Activated CD8-positive, alpha-beta T cell treated with anti-CD3 and anti-CD28 coated beads for 36 hours (primary cell): Measurements from ENCODE around the gene FGF14. TPM values are rescaled to one million over a fixed set of nuclear protein-coding genes. Genes with fewer than 3 reads are reported as not detected.

Experiments used
- ATAC-seq: fragments of 200-7000 bp; cut with Tn5 transposase; one replicate; pipeline ENCODE4 v1.10.0; 2021; ENCODE audit warnings: mild to moderate bottlenecking, moderate library complexity
- CTCF ChIA-PET: fragments of 350-600 bp; sonication (Branson Sonifier 250); formaldehyde crosslinking; loops from one replicate; lab custom pipeline; 2021; ENCODE audit warnings: antibody characterized with exemption; lab: Charles Lee
- POLR2A ChIA-PET: fragments of 350-600 bp; sonication (Branson Sonifier 250); formaldehyde crosslinking; loops from one replicate; lab custom pipeline; 2021; ENCODE audit warnings: antibody characterized with exemption; lab: Charles Lee
- DNase-seq: peaks from one replicate; pipeline ENCODE4 v3.0.0-alpha.2; 2020
- H3K27ac Mint-ChIP-seq: one replicate; pipeline ENCODE4 v1.8.0; 2021; ENCODE audit warnings: mild to moderate bottlenecking, mixed read lengths
- H3K27me3 Mint-ChIP-seq: one replicate; pipeline ENCODE4 v1.8.0; 2021; ENCODE audit warnings: mixed read lengths
- H3K36me3 Mint-ChIP-seq: one replicate; pipeline ENCODE4 v1.8.0; 2021; ENCODE audit warnings: low read depth, mixed read lengths
- H3K4me1 Mint-ChIP-seq: one replicate; pipeline ENCODE4 v1.8.0; 2021; ENCODE audit warnings: low read depth, mixed read lengths
- H3K4me3 Mint-ChIP-seq: one replicate; pipeline ENCODE4 v1.8.0; 2021; ENCODE audit warnings: mild to moderate bottlenecking, moderate library complexity, mixed read lengths
- H3K9me3 Mint-ChIP-seq: one replicate; pipeline ENCODE4 v1.8.0; 2021; ENCODE audit warnings: mixed read lengths
- CTCF ChIP-seq: fragments of 200-600 bp; IDR thresholded peaks from one replicate; pipeline ENCODE4 v1.8.0; 2022; ENCODE audit warnings: antibody characterized with exemption, mild to moderate bottlenecking
- intact Hi-C: fragments of 100-400 bp; cut with micrococcal nuclease; formaldehyde crosslinking; loops from one replicate; pipeline ENCODE4 v1.10.0; 2022
- total RNA-seq, 2 experiments: library from RNA; stranded (reverse); gene quantifications; one replicate each; pipeline ENCODE4 v1.2.3, GENCODE V29; 2021

The FGF14 gene
- total RNA-seq, 2 experiments from 2014 or later, result not detected

DNA sequence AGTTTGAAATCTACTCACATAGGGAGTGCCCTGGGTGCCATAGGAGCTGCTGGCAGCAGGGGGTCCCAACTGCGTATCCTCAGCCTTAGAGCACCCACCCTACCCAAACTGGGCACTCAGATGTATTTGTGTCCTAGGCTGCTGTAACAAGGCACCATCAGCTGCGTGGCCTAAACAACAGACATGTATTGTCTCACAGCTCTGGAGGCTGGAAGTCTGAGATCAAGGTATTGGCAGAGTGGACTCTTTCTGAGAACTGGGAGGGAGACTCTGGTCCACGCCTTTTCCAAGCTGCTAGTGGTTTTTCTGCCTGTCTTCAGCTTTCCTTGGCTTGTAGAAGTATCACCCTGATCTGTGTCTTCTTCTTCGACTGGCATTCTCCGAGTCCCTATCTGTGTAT is 83.6 kb downstream of the FGF14 start:
- peaks cover 1% of the 10 kb centered on the region for H3K4me1 Mint-ChIP-seq
- POLR2A ChIA-PET, result no interaction called here
- no peak for DNase-seq
- H3K36me3 Mint-ChIP-seq, result no peaks in the 10 kb centered on the region
- CTCF ChIA-PET, result no interaction called here
- H3K27ac Mint-ChIP-seq, result no peak overlapping the region
- intact Hi-C loops, result no loop called here
- no peak for ATAC-seq
- no peak for TF ChIP-seq CTCF
- no peak overlapping the region for H3K4me3 Mint-ChIP-seq
- H3K27me3 Mint-ChIP-seq, result peaks cover under 1% of the 10 kb centered on the region
- no peaks in the 10 kb centered on the region for H3K9me3 Mint-ChIP-seq

DNA sequence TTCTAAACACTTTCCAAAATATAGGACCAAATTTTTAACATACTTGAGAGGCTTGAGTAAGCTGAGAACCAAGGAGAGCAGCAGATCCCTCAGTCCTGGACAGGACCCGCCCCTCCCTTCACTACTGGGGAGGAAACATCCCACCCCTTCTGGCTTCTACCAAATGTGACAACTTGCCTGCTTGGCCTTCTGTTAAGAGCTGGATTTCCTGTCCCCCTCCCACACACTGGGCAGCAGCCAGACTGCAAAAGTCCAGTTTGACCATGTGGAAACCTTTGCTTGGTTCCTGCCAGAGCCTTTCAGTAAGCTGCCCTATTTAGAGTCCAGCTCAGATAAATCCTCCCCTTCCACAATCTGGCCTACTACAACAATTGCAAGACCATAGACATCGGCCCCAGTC is 84.3 kb downstream of the FGF14 start:
- Mint-ChIP-seq H3K36me3 (no peaks in the 10 kb centered on the region), H3K27me3 (peaks cover 4% of the 10 kb centered on the region), H3K9me3 (no peaks in the 10 kb centered on the region), H3K4me1 (peaks cover 2% of the 10 kb centered on the region), H3K4me3 (no peak overlapping the region), H3K27ac (no peak overlapping the region)
- ChIA-PET CTCF (no interaction called here), POLR2A (no interaction called here)
- no peak for DNase-seq
- TF ChIP-seq CTCF, result no peak
- no peak for ATAC-seq
- intact Hi-C loops, result no loop called here

- TF ChIP-seq CTCF, result no peak
- intact Hi-C loops, result no loop called here
- H3K27me3 Mint-ChIP-seq, result peaks cover 4% of the 10 kb centered on the region
- H3K27ac Mint-ChIP-seq, result no peak overlapping the region
- no peak overlapping the region for H3K4me3 Mint-ChIP-seq
- no peaks in the 10 kb centered on the region for H3K36me3 Mint-ChIP-seq
- no peak for DNase-seq
- ChIA-PET POLR2A (no interaction called here), CTCF (no interaction called here)
- H3K4me1 Mint-ChIP-seq, result peaks cover 2% of the 10 kb centered on the region
- no peaks in the 10 kb centered on the region for H3K9me3 Mint-ChIP-seq
- ATAC-seq, result no peak
Observed at GRCh38 chr13:102316732-102317131, 85.1 kb downstream of the FGF14 start.

DNA sequence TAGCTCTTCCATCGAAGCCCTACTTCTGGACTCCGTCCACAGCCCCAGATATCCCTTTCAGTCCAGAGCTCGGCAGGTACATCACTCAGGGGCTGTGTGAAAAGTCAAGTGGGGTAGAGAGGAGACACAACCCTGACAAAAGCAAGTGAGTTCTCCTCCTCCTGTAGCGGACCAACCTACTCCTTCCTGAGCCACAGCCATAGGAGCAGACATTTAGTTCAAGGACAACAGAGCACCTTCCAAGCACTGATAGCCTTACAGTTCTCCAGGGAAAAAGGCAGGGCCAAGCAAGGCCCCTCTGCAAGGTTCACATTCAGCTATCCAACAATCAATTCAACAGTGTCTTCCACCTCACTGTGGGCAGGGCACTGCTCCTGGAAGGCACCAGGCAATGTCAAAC is 89.0 kb downstream of the FGF14 start:
- Mint-ChIP-seq H3K9me3 (no peaks in the 10 kb centered on the region), H3K4me3 (no peak overlapping the region), H3K4me1 (peaks cover 2% of the 10 kb centered on the region), H3K27ac (no peak overlapping the region), H3K27me3 (peaks cover 6% of the 10 kb centered on the region), H3K36me3 (no peaks in the 10 kb centered on the region)
- ChIA-PET CTCF (interaction anchor here (1.1 kb wide), 1 partner anchor 10 kb away, joined by 3 read pairs; no protein-coding TSS in a partner anchor), POLR2A (no interaction called here)
- no peak for ATAC-seq
- DNase-seq, result no peak
- intact Hi-C loops, result no loop called here
- TF ChIP-seq CTCF, result no peak

GRCh38 chr13:102311901-102312300 is 89.9 kb downstream of the FGF14 start:
- no peaks in the 10 kb centered on the region for H3K36me3 Mint-ChIP-seq
- H3K27ac Mint-ChIP-seq, result no peak overlapping the region
- H3K4me1 Mint-ChIP-seq, result peaks cover 2% of the 10 kb centered on the region
- H3K4me3 Mint-ChIP-seq, result no peak overlapping the region
- POLR2A ChIA-PET, result no interaction called here
- no peak for TF ChIP-seq CTCF
- H3K9me3 Mint-ChIP-seq, result no peaks in the 10 kb centered on the region
- ATAC-seq (no peak), DNase-seq (no peak)
- CTCF ChIA-PET, result no interaction called here
- intact Hi-C loops, result no loop called here
- peaks cover 6% of the 10 kb centered on the region for H3K27me3 Mint-ChIP-seq
